HG02884 (cell line): ENCODE measurements around the gene HSF5.

Source experiments
- ATAC-seq: cut with Tn5 transposase; IDR thresholded peaks from one replicate; pipeline ENCODE4 v1.9.1; 2021; ENCODE audit warnings: mild to moderate bottlenecking, moderate library complexity; ENCODE audit not compliant: unreplicated experiment

HSF5 gene

GRCh38 chr17:58388302-58389190 is 99.7 kb downstream of the HSF5 start:
- no peak for ATAC-seq

- ATAC-seq: no peak
Measured at GRCh38 chr17:58387834-58388233, 100.4 kb downstream of the HSF5 start.

GRCh38 chr17:58386708-58387107 is 101.5 kb downstream of the HSF5 start:
- ATAC-seq: no peak

- ATAC-seq: no peak
Measured at GRCh38 chr17:58385359-58385899, 102.8 kb downstream of the HSF5 start.

GRCh38 chr17:58384897-58385296 is 103.3 kb downstream of the HSF5 start:
- no peak for ATAC-seq

- ATAC-seq: no peak
Measured at GRCh38 chr17:58383892-58384462, 104.2 kb downstream of the HSF5 start.

GRCh38 chr17:58382872-58383242 is 105.4 kb downstream of the HSF5 start:
- no peak for ATAC-seq

GRCh38 chr17:58382108-58382871 is 105.9 kb downstream of the HSF5 start:
- no peak for ATAC-seq

GRCh38 chr17:58381124-58382035 is 106.8 kb downstream of the HSF5 start:
- no peak for ATAC-seq

GRCh38 chr17:58380207-58381123 is 107.7 kb downstream of the HSF5 start:
- no peak for ATAC-seq

- no peak for ATAC-seq
Measured at GRCh38 chr17:58379511-58379824, 108.7 kb downstream of the HSF5 start.

- no peak for ATAC-seq
Measured at GRCh38 chr17:58378733-58379510, 109.3 kb downstream of the HSF5 start.

GRCh38 chr17:58377661-58378060 is 110.5 kb downstream of the HSF5 start:
- no peak for ATAC-seq

- ATAC-seq: no peak
Measured at GRCh38 chr17:58377093-58377601, 111.1 kb downstream of the HSF5 start.

- ATAC-seq: no peak
Measured at GRCh38 chr17:58376472-58377000, 111.7 kb downstream of the HSF5 start.

GRCh38 chr17:58375811-58376210 is 112.4 kb downstream of the HSF5 start:
- ATAC-seq: no peak

- no peak for ATAC-seq
Measured at GRCh38 chr17:58375256-58375655, 113.0 kb downstream of the HSF5 start.

GRCh38 chr17:58373923-58374322 is 114.3 kb downstream of the HSF5 start:
- no peak for ATAC-seq
